ENCODE measurements around the gene PPP2R2C.
A peak's percentile ranks its signal among the peaks of the same experiment; 100 is the strongest.

The PPP2R2C gene

GRCh38 chr4:6494431-6495295 is 22.2 kb upstream of the PPP2R2C start:
- H3K4me3 ChIP-seq (ENCODE audit: low read depth, low read length), result no peak overlapping the region

- no peak overlapping the region for H3K4me3 ChIP-seq (ENCODE audit: low read depth, low read length)
These were observed 21.4 kb upstream of the PPP2R2C start for GRCh38 chr4:6493658-6494304.

- H3K4me3 ChIP-seq (ENCODE audit: low read depth, low read length), result no peak overlapping the region
These were observed 20.6 kb upstream of the PPP2R2C start for GRCh38 chr4:6492861-6493657.

- H3K4me3 ChIP-seq (ENCODE audit: low read depth, low read length), result no peak overlapping the region
These were observed 19.7 kb upstream of the PPP2R2C start for GRCh38 chr4:6492027-6492590.

GRCh38 chr4:6491235-6491634 is 18.8 kb upstream of the PPP2R2C start:
- no peak overlapping the region for H3K4me3 ChIP-seq (ENCODE audit: low read depth, low read length)

- no peak overlapping the region for H3K4me3 ChIP-seq (ENCODE audit: low read depth, low read length)
These were observed 17.5 kb upstream of the PPP2R2C start for GRCh38 chr4:6489927-6490326.

GRCh38 chr4:6487466-6487865 is 15.1 kb upstream of the PPP2R2C start:
- no peak overlapping the region for H3K4me3 ChIP-seq (ENCODE audit: low read depth, low read length)

GRCh38 chr4:6480534-6481088 is 8.2 kb upstream of the PPP2R2C start:
- no peak overlapping the region for H3K4me3 ChIP-seq (ENCODE audit: low read depth, low read length)

GRCh38 chr4:6478546-6479220 is 6.3 kb upstream of the PPP2R2C start:
- no peak overlapping the region for H3K4me3 ChIP-seq (ENCODE audit: low read depth, low read length)

GRCh38 chr4:6476893-6477292 is 4.5 kb upstream of the PPP2R2C start:
- H3K4me3 ChIP-seq (ENCODE audit: low read depth, low read length), result no peak overlapping the region

- no peak overlapping the region for H3K4me3 ChIP-seq (ENCODE audit: low read depth, low read length)
These were observed 3.1 kb upstream of the PPP2R2C start for GRCh38 chr4:6475492-6476020.

- H3K4me3 ChIP-seq (ENCODE audit: low read depth, low read length), result no peak overlapping the region
These were observed 2.5 kb upstream of the PPP2R2C start for GRCh38 chr4:6474705-6475457.

GRCh38 chr4:6474053-6474568 is 1.7 kb upstream of the PPP2R2C start:
- H3K4me3 ChIP-seq (ENCODE audit: low read depth, low read length), result no peak overlapping the region

GRCh38 chr4:6473264-6474052 is 1.0 kb upstream of the PPP2R2C start:
- H3K4me3 ChIP-seq (ENCODE audit: low read depth, low read length), result no peak overlapping the region

GRCh38 chr4:6472008-6472386 is 417 bp downstream of the PPP2R2C start:
- H3K4me3 ChIP-seq (ENCODE audit: low read depth, low read length), result peak overlapping the region; percentile 45

GRCh38 chr4:6471307-6472007 is 957 bp downstream of the PPP2R2C start:
- peak overlapping the region; percentile 41 for H3K4me3 ChIP-seq (ENCODE audit: low read depth, low read length)

GRCh38 chr4:6470502-6471306 is 1.7 kb downstream of the PPP2R2C start:
- peak overlapping the region; percentile 41 for H3K4me3 ChIP-seq (ENCODE audit: low read depth, low read length)
